MCF 10A (cell line): ENCODE measurements around the gene SARM1. TPM values are rescaled to one million over a fixed set of nuclear protein-coding genes. Genes with fewer than 3 reads are reported as not detected.

ENCODE experiments used
- BruUV-seq: library from RNA; stranded (reverse); fragments of 400-500 nt; replicated peaks from 2 replicates; lab custom pipeline; 2021; lab: Mats Ljungman, UMichigan
- CTCF ChIA-PET: fragments of 300-600 bp; sonication (Branson Sonifier 250); formaldehyde crosslinking; extraction: SDS; loops from one replicate; lab custom pipeline; 2021; ENCODE audit warnings: antibody characterized with exemption, inconsistent platforms; lab: Yijun Ruan, JAX
- POLR2A ChIA-PET: fragments of 300-600, 350-650 bp; sonication (Branson Sonifier 250); formaldehyde crosslinking; extraction: SDS; loops from one replicate; lab custom pipeline; 2020; ENCODE audit warnings: antibody characterized with exemption, inconsistent platforms; lab: Yijun Ruan, JAX
- DNase-seq: peaks from one replicate; pipeline ENCODE4 v3.0.0-alpha.2; 2018; ENCODE audit not compliant: unreplicated experiment
- H3K27ac Mint-ChIP-seq: one replicate; pipeline ENCODE4 v1.8.0; 2022; ENCODE audit warnings: mild to moderate bottlenecking, low read depth, mixed read lengths; ENCODE audit not compliant: unreplicated experiment
- H3K27me3 Mint-ChIP-seq: one replicate; pipeline ENCODE4 v1.8.0; 2022; ENCODE audit warnings: mixed read lengths; ENCODE audit not compliant: insufficient read depth, unreplicated experiment
- H3K36me3 Mint-ChIP-seq: one replicate; pipeline ENCODE4 v1.8.0; 2022; ENCODE audit warnings: mild to moderate bottlenecking, moderate library complexity, mixed read lengths; ENCODE audit not compliant: insufficient read depth, unreplicated experiment
- H3K4me1 Mint-ChIP-seq: one replicate; pipeline ENCODE4 v1.8.0; 2022; ENCODE audit warnings: mixed read lengths; ENCODE audit not compliant: insufficient read depth, unreplicated experiment
- H3K4me3 Mint-ChIP-seq: one replicate; pipeline ENCODE4 v1.8.0; 2022; ENCODE audit warnings: mild to moderate bottlenecking, moderate library complexity, mixed read lengths; ENCODE audit not compliant: unreplicated experiment
- H3K9me3 Mint-ChIP-seq: one replicate; pipeline ENCODE4 v1.8.0; 2022; ENCODE audit warnings: mixed read lengths; ENCODE audit not compliant: unreplicated experiment
- intact Hi-C: fragments of 100-400 bp; cut with micrococcal nuclease; formaldehyde crosslinking; loops from 2 replicates; pipeline ENCODE4 v1.14.1; 2022
- total RNA-seq: library from RNA; stranded (reverse); gene quantifications from 2 replicates; pipeline ENCODE4 v1.2.3, GENCODE V29; 2022
- TF ChIP-seq, protein P1 (sequence below): fragments of 200-600 bp; IDR thresholded peaks from one replicate; pipeline ENCODE4 v1.8.0; 2022; ENCODE audit warnings: antibody characterized with exemption, mild to moderate bottlenecking; ENCODE audit not compliant: unreplicated experiment

SARM1 gene
- total RNA-seq, 1 experiment from 2014 or later: 0.63 TPM

DNA sequence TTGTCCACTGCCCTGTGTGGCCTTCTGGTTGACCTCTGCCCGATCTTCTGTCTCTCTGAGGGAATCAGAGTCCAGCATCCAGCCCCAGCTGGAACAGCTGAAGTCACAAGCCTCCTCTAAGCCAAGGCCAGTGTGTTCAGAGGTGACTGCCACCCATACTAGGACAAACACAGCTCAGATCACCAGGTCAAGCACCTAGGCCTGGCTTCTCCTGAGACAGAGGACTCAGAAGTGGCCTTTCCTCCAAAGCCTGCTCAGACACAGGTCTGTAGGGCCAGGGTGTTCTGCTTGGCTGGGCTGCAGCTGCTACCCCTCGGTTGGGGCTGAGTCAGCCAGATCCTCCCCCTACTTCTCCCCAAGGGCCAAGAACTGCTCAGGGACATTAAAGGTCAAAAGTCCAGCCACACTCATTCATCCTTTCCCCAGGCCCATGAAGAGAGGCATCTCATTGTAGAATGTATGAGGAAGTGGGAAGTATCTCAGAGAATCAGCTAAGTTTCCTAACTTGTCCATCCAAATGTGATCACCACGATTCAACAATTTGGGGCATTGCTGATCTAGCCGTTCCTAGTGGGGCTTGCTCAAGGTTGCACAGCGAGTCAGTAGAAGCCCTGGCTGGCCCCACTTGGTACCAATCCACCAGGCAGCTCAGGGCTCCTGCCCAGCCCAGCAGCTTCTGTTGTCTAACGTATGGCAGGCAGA, 26.9 kb downstream of the SARM1 start:
- Mint-ChIP-seq H3K9me3 (no peaks in the 10 kb centered on the region), H3K4me3 (no peak overlapping the region), H3K27me3 (no peaks in the 10 kb centered on the region), H3K4me1 (peaks cover 12% of the 10 kb centered on the region), H3K27ac (no peak overlapping the region), H3K36me3 (peaks cover 34% of the 10 kb centered on the region)
- TF ChIP-seq, protein P1, sequence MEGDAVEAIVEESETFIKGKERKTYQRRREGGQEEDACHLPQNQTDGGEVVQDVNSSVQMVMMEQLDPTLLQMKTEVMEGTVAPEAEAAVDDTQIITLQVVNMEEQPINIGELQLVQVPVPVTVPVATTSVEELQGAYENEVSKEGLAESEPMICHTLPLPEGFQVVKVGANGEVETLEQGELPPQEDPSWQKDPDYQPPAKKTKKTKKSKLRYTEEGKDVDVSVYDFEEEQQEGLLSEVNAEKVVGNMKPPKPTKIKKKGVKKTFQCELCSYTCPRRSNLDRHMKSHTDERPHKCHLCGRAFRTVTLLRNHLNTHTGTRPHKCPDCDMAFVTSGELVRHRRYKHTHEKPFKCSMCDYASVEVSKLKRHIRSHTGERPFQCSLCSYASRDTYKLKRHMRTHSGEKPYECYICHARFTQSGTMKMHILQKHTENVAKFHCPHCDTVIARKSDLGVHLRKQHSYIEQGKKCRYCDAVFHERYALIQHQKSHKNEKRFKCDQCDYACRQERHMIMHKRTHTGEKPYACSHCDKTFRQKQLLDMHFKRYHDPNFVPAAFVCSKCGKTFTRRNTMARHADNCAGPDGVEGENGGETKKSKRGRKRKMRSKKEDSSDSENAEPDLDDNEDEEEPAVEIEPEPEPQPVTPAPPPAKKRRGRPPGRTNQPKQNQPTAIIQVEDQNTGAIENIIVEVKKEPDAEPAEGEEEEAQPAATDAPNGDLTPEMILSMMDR: no peak
- ChIA-PET POLR2A (interaction anchor here (0.6 to 5.5 kb wide), 7 partner anchors 7 to 94 kb away, joined by 3 to 49 read pairs (median 4); partner anchors contain the start of gene SLC46A1), CTCF (interaction anchor here (1.0 kb wide), 1 partner anchor 9 kb away, joined by 3 read pairs; no protein-coding TSS in a partner anchor)
- intact Hi-C loops: no loop called here
- no TSS peak for BruUV-seq
- no peak for DNase-seq

DNA sequence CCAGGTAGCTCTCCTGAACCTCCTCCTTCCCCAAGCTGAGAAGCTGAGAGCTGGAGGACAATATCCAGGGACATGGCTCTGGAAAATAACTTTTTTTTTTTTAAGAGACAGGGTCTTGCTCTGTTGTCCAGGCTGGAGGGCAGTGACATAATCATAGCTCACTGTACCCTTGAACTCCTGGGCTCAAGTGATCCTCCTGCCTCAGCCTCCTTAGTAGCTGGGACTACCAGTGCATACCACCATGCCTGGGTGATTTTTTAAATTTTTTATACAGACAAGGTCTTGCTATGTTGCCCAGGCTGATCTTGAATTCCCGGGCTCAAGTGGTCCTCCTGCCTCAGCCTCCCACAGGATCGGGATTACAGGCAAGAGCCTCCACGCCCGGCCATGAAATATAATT, 28.3 kb downstream of the SARM1 start:
- no peak for DNase-seq
- Mint-ChIP-seq H3K27me3 (no peaks in the 10 kb centered on the region), H3K4me3 (no peak overlapping the region), H3K36me3 (peaks cover 42% of the 10 kb centered on the region), H3K4me1 (peaks cover 7% of the 10 kb centered on the region), H3K27ac (no peak overlapping the region), H3K9me3 (no peaks in the 10 kb centered on the region)
- BruUV-seq: no TSS peak
- TF ChIP-seq, protein P1: no peak
- POLR2A ChIA-PET: interaction anchor here (0.6 kb wide), 1 partner anchor 27 kb away, joined by 3 read pairs; no protein-coding TSS in a partner anchor
- intact Hi-C loops: no loop called here
- CTCF ChIA-PET: interaction anchor here (0.6 to 3.9 kb wide), 3 partner anchors 16 to 329 kb away, joined by 3 to 18 read pairs (median 3); no protein-coding TSS in a partner anchor

GRCh38 chr17:28402224-28402630, 30.7 kb downstream of the SARM1 start:
- DNase-seq: no peak
- Mint-ChIP-seq H3K27me3 (no peaks in the 10 kb centered on the region), H3K4me3 (no peak overlapping the region), H3K36me3 (peaks cover 37% of the 10 kb centered on the region), H3K9me3 (no peaks in the 10 kb centered on the region), H3K27ac (no peak overlapping the region), H3K4me1 (peaks cover 10% of the 10 kb centered on the region)
- intact Hi-C loops: no loop called here
- ChIA-PET CTCF (interaction anchor here (1.1 to 3.9 kb wide), 3 partner anchors 11 to 138 kb away, joined by 3 to 18 read pairs (median 6); no protein-coding TSS in a partner anchor), POLR2A (no interaction called here)
- BruUV-seq: no TSS peak
- TF ChIP-seq, protein P1: no peak

- TF ChIP-seq, protein P1: no peak
- Mint-ChIP-seq H3K9me3 (no peaks in the 10 kb centered on the region), H3K36me3 (peaks cover 34% of the 10 kb centered on the region), H3K4me3 (no peak overlapping the region), H3K4me1 (peaks cover 15% of the 10 kb centered on the region), H3K27me3 (no peaks in the 10 kb centered on the region), H3K27ac (no peak overlapping the region)
- DNase-seq: no peak
- CTCF ChIA-PET: interaction anchor here (1.5 to 3.9 kb wide), 2 partner anchors 11 to 13 kb away, joined by 3 to 18 read pairs; no protein-coding TSS in a partner anchor
- BruUV-seq: no TSS peak
- intact Hi-C loops: no loop called here
- POLR2A ChIA-PET: no interaction called here
These were observed 31.4 kb downstream of the SARM1 start for GRCh38 chr17:28402844-28403243.
